Measurements from ENCODE around the gene TPI1.
A peak's percentile ranks its signal among the peaks of the same experiment; 100 is the strongest.
"Not testable (repeated sequence)": the region's sequence is repeated elsewhere in the genome, so short reads cannot be mapped to it uniquely, and the experiment has no call there.

The TPI1 gene

GRCh38 chr12:6869049-6870021, 2.0 kb downstream of the TPI1 start:
- peak; percentile 61 for DNase-seq

GRCh38 chr12:6870304-6870703, 3.0 kb downstream of the TPI1 start:
- DNase-seq: not testable (repeated sequence)

GRCh38 chr12:6871052-6871957, 4.0 kb downstream of the TPI1 start:
- DNase-seq: peak; percentile 28

- DNase-seq: peak; percentile 58
Observed at GRCh38 chr12:6872073-6873048, 5.0 kb downstream of the TPI1 start.

GRCh38 chr12:6873094-6874014, 6.0 kb downstream of the TPI1 start, which contains the start of gene SPSB2:
SPSB2 (minus strand) TSS chr12:6873303; CDS start chr12:6872901, 402 bp downstream.
- peak; percentile 91 for DNase-seq

GRCh38 chr12:6874015-6874368, 6.7 kb downstream of the TPI1 start:
- DNase-seq: not testable (repeated sequence)

- not testable (repeated sequence) for DNase-seq
Observed at GRCh38 chr12:6879824-6880223, 12.5 kb downstream of the TPI1 start.

GRCh38 chr12:6883252-6883651, 15.9 kb downstream of the TPI1 start:
- no peak for DNase-seq

GRCh38 chr12:6883683-6884082, 16.4 kb downstream of the TPI1 start:
- no peak for DNase-seq

- DNase-seq: no peak
Observed at GRCh38 chr12:6884539-6884938, 17.2 kb downstream of the TPI1 start.

- not testable (repeated sequence) for DNase-seq
Observed at GRCh38 chr12:6886206-6886999, 19.1 kb downstream of the TPI1 start.

GRCh38 chr12:6887460-6887859, 20.1 kb downstream of the TPI1 start:
- DNase-seq: no peak

GRCh38 chr12:6888360-6888759, 21.0 kb downstream of the TPI1 start:
- no peak for DNase-seq

GRCh38 chr12:6888794-6889193, 21.5 kb downstream of the TPI1 start:
- not testable (repeated sequence) for DNase-seq

- DNase-seq: not testable (repeated sequence)
Observed at GRCh38 chr12:6889775-6890573, 22.6 kb downstream of the TPI1 start.

- peak; percentile 96 for DNase-seq
Observed at GRCh38 chr12:6890789-6891645, 23.7 kb downstream of the TPI1 start.

GRCh38 chr12:6891646-6892001, 24.3 kb downstream of the TPI1 start:
- no peak for DNase-seq

GRCh38 chr12:6892683-6893082, 25.4 kb downstream of the TPI1 start:
- not testable (repeated sequence) for DNase-seq

Data from HCEC 1CT (cell line).